Uterus (tissue), 4 donors: ENCODE results near the gene ZBTB7C. TPM values are rescaled to one million over a fixed set of nuclear protein-coding genes. Genes with fewer than 3 reads are reported as not detected.

Experiments
- DNase-seq, 2 donors: peaks; one replicate each; pipeline ENCODE4 v3.0.0-alpha.2; 2019 to 2020
- H3K27ac ChIP-seq, 2 donors: fragments of 200-600 bp; sonication (generic); 1 replicate in 1 of 2; 2 replicates in 1 of 2; pipeline ENCODE4 v1.5.1; 2016 to 2018
- H3K27me3 ChIP-seq, 2 donors: fragments of 200-600 bp; sonication (generic); one replicate each; pipeline ENCODE4 v1.5.1; 2018 to 2019; ENCODE audit warnings: control low read depth in 1 of 2
- H3K36me3 ChIP-seq, 2 donors: fragments of 200-600 bp; sonication (generic); one replicate each; pipeline ENCODE4 v1.5.1; 2019; ENCODE audit warnings: control low read depth in 1 of 2
- H3K4me1 ChIP-seq, 2 donors: fragments of 200-600 bp; sonication (generic); one replicate each; pipeline ENCODE4 v1.5.1; 2018 to 2019; ENCODE audit warnings: control low read depth in 1 of 2
- H3K4me3 ChIP-seq, 2 donors: fragments of 200-600 bp; sonication (generic); 1 replicate in 1 of 2; 2 replicates in 1 of 2; pipeline ENCODE4 v1.5.1; 2018 to 2019; ENCODE audit warnings: mild to moderate bottlenecking in 1 of 2
- H3K9me3 ChIP-seq, 2 donors: fragments of 200-600 bp; sonication (generic); one replicate each; pipeline ENCODE4 v1.5.1; 2019; ENCODE audit warnings: control low read depth in 1 of 2
- CTCF ChIP-seq, 4 experiments: fragments of 200-600 bp in 2 of 4; fragments of 450-650 bp in 2 of 4; sonication (generic) in 2 of 4; IDR thresholded peaks; one replicate each; pipeline ENCODE4 v1.5.1; 2016 to 2019; ENCODE audit warnings: antibody characterized with exemption in 4 of 4, mild to moderate bottlenecking in 2 of 4, moderate library complexity in 1 of 4
- POLR2A ChIP-seq, 2 donors: fragments of 450-650 bp; IDR thresholded peaks; one replicate each; pipeline ENCODE4 v1.6.1; 2016; ENCODE audit warnings: antibody characterized with exemption in 2 of 2, mild to moderate bottlenecking in 1 of 2, moderate library complexity in 1 of 2
- intact Hi-C: fragments of 100-400 bp; cut with DNase I; formaldehyde crosslinking; loops from one replicate; pipeline ENCODE4 v1.15.1; 2023; ENCODE audit warnings: low total_unique reads
- total RNA-seq, 4 donors: library from RNA; depleted of rRNA in 3 of 4; stranded (reverse); fragments of >200 nt in 3 of 4; gene quantifications; one replicate each; pipeline versions ENCODE4 v1.1.0 to v1.2.4, GENCODE V29; 2014 to 2023
- donor health status: DM: yes; HTN: yes; CAD: no.

ZBTB7C gene
- total RNA-seq, 4 donors from 2014 or later = 1.0 to 11.2 (median 7.9) TPM

DNA sequence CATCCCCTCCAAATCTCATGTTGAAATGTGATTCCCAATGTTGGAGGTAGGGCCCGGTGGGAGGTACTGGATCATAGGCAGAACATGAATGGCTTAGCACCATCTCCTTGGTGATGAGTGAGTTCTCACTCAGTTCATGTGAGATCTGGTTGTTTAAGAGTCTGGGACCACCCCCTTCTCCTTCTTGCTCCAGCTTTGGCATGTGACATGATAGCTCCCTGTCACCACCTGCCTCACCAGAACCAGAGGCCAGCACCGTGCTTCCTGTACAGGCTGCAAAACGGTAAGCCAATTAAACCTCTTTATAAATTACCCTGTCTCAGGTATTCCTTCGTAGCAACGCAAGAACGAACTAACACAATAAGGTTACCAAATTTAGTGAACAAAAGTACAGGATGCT, 95.4 kb downstream of the ZBTB7C start:
- Histone ChIP-seq H3K36me3 (no peaks in the 10 kb centered on the region), H3K4me3 (no peak overlapping the region), H3K27me3 (no peaks in the 10 kb centered on the region), H3K27ac (no peak overlapping the region), H3K9me3 (no peaks in the 10 kb centered on the region), H3K4me1 (no peaks in the 10 kb centered on the region)
- intact Hi-C loops = no loop called here
- no peak for DNase-seq
- TF ChIP-seq POLR2A (IDR thresholded peaks at IDR 0.05) (no peak), CTCF (IDR thresholded peaks at IDR 0.05) (no peak)

DNA sequence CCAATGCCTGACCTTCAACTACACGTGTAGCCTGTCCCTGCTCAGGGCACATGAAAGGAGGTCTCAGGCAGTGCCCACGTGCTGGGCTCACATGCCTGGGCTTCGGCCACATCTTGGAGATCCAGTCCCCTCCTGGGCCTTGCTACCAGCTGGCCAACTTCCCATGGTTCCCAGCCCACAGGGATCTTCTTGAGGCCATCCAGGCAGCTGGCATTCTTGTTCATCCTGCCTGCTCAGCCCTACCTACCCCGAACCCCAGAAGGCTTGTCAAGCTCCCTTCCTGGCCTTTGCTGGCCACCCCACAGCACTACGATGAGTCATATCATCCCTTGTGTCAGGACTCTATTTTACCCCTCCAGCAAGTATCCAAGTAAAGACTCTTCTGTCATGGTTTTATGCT, 97.1 kb downstream of the ZBTB7C start:
- H3K27ac ChIP-seq = no peak overlapping the region
- H3K27me3 ChIP-seq = no peaks in the 10 kb centered on the region
- DNase-seq = no peak
- no peak overlapping the region for H3K4me3 ChIP-seq
- TF ChIP-seq POLR2A (IDR thresholded peaks at IDR 0.05) = no peak
- H3K36me3 ChIP-seq = no peaks in the 10 kb centered on the region
- no peaks in the 10 kb centered on the region for H3K9me3 ChIP-seq
- no peaks in the 10 kb centered on the region for H3K4me1 ChIP-seq
- intact Hi-C loops = no loop called here

DNA sequence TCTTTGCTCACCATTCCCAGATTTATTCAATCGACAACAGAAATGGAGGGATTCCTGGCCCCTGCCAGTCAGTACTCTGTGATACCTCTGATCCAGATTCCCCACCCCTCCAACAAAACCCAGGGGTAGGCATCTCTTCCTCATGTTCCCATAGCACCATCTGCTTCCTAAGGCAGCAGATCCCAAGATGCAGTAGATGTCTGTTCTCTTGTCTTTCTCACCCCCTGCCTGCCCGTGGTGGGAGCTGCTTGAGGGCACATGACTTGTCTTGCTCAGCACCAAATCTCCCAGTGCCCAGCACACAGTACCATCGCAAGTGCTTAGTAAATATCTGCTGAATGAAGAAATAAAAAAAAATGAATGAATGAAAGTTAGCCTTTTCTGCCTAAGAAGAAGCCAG, 98.2 kb downstream of the ZBTB7C start:
- Histone ChIP-seq H3K4me1 (no peaks in the 10 kb centered on the region), H3K27me3 (no peaks in the 10 kb centered on the region), H3K9me3 (no peaks in the 10 kb centered on the region), H3K4me3 (no peak overlapping the region), H3K27ac (no peak overlapping the region), H3K36me3 (no peaks in the 10 kb centered on the region)
- TF ChIP-seq CTCF (IDR thresholded peaks at IDR 0.05) = no peak
- no peak for TF ChIP-seq POLR2A (IDR thresholded peaks at IDR 0.05)
- DNase-seq = no peak
- intact Hi-C loops = no loop called here

- H3K36me3 ChIP-seq = no peaks in the 10 kb centered on the region
- H3K4me1 ChIP-seq = no peaks in the 10 kb centered on the region
- H3K27ac ChIP-seq = no peak overlapping the region
- TF ChIP-seq CTCF (IDR thresholded peaks at IDR 0.05) = no peak
- no peak for TF ChIP-seq POLR2A (IDR thresholded peaks at IDR 0.05)
- H3K4me3 ChIP-seq = no peak overlapping the region
- H3K9me3 ChIP-seq = no peaks in the 10 kb centered on the region
- DNase-seq = no peak
- intact Hi-C loops = no loop called here
- no peaks in the 10 kb centered on the region for H3K27me3 ChIP-seq
These were observed 98.8 kb downstream of the ZBTB7C start for GRCh38 chr18:48310353-48310752.

- H3K27ac ChIP-seq = no peak overlapping the region
- H3K36me3 ChIP-seq = no peaks in the 10 kb centered on the region
- no peak for DNase-seq
- no peaks in the 10 kb centered on the region for H3K9me3 ChIP-seq
- H3K4me1 ChIP-seq = no peaks in the 10 kb centered on the region
- no peak overlapping the region for H3K4me3 ChIP-seq
- no peaks in the 10 kb centered on the region for H3K27me3 ChIP-seq
- TF ChIP-seq POLR2A (IDR thresholded peaks at IDR 0.05) = no peak
- TF ChIP-seq CTCF (IDR thresholded peaks at IDR 0.05) = no peak
- intact Hi-C loops = no loop called here
These were observed 100.2 kb downstream of the ZBTB7C start for GRCh38 chr18:48308755-48309575.
